GM12878 (cell line): Measurements from ENCODE around the gene STK32B. TPM values are rescaled to one million over a fixed set of nuclear protein-coding genes. Genes with fewer than 3 reads are reported as not detected.

Experiments used
- CHD2 ChIP-seq: IDR thresholded peaks from 2 replicates; pipeline ENCODE4 v1.6.1; 2011; ENCODE audit warnings: low read depth, low read length, improper control_type of control experiment, borderline replicate concordance
- HCFC1 ChIP-seq: fragments of 150-350 bp; IDR thresholded peaks from 2 replicates; pipeline ENCODE4 v1.6.1; 2014; ENCODE audit warnings: low read length
- HDAC2 ChIP-seq: fragments of 200-600 bp; sonication (generic); IDR thresholded peaks from 2 replicates; pipeline ENCODE4 v1.6.1; 2017
- TCF3 ChIP-seq: IDR thresholded peaks from 2 replicates; pipeline ENCODE4 v1.6.1; 2012; ENCODE audit warnings: low read depth, mild to moderate bottlenecking, low read length, borderline replicate concordance; ENCODE audit not compliant: insufficient read depth
- polyA plus RNA-seq, 11 experiments: library from polyadenylated mRNA; depleted of rRNA in 4 of 11; unstranded in 6 of 11; stranded (reverse) in 5 of 11; fragments of >200 nt; fragmentation: Nextera tagmentation in 4 of 11; fragmentation: Illumina TruSeq in 1 of 11; extraction: Ambion mirVana in 4 of 11; extraction: Trizol in 1 of 11; gene quantifications; 1 replicate in 1 of 11; 2 replicates in 10 of 11; pipeline versions ENCODE4 v1.2.1 to v1.2.3, GENCODE V29; 2011 to 2016; ENCODE audit warnings: inconsistent platforms in 2 of 11, missing spikeins in 2 of 11, low read depth in 1 of 11
- total RNA-seq, 4 experiments: library from RNA; depleted of rRNA in 3 of 4; stranded (reverse); fragments of >200 nt in 3 of 4; fragmentation: Illumina TruSeq in 1 of 4; extraction: Trizol in 1 of 4; gene quantifications; 2 replicates each; pipeline versions ENCODE4 v1.2.1 to v1.2.3, GENCODE V29; 2013 to 2021
- TF ChIP-seq, protein P1 (sequence below): fragments of 450-650 bp; IDR thresholded peaks from 2 replicates; pipeline ENCODE4 v1.6.1; 2018; ENCODE audit warnings: borderline replicate concordance, mild to moderate bottlenecking; ENCODE audit not compliant: partially characterized antibody
- TF ChIP-seq, protein P2 (sequence below): fragments of 450-650 bp; IDR thresholded peaks from 2 replicates; pipeline ENCODE4 v1.6.1; 2017; ENCODE audit warnings: mild to moderate bottlenecking, moderate library complexity
- TF ChIP-seq, protein P3 (sequence below): IDR thresholded peaks from 2 replicates; pipeline ENCODE4 v1.6.1; 2011; ENCODE audit warnings: low read depth, low read length, improper control_type of control experiment, borderline replicate concordance
- TF ChIP-seq, protein P4 (sequence below): IDR thresholded peaks from 2 replicates; pipeline ENCODE4 v1.6.1; 2012; ENCODE audit warnings: low read depth, low read length, improper control_type of control experiment

STK32B gene
- total and polyA plus RNA-seq, 10 of the 15 experiments (the other 5 are each of a cell fraction or from before 2014, with no cell fraction given), result 0.04 to 0.12 (median 0.08) TPM; not detected in 7

DNA sequence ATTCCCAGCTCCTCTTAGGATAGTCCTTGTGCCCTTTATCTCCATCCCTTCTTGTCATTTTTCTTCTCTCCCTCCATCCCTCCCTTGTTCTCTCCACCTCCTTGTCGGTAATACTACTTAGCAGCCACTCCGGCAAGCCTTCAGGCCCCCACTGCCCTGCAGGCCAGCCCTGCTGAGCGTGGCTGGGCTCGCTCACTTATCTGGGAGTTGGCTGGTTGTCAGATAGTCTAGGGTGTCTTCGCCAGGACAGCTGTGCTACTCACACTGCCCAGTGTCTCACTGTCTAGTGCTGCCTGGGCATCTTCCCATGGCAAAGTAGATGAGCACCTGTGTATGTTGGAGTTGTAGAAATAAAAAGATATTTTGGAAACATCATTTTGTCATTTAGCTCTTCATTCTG is 75.0 kb downstream of the STK32B start (continued):
- TF ChIP-seq, protein P1, sequence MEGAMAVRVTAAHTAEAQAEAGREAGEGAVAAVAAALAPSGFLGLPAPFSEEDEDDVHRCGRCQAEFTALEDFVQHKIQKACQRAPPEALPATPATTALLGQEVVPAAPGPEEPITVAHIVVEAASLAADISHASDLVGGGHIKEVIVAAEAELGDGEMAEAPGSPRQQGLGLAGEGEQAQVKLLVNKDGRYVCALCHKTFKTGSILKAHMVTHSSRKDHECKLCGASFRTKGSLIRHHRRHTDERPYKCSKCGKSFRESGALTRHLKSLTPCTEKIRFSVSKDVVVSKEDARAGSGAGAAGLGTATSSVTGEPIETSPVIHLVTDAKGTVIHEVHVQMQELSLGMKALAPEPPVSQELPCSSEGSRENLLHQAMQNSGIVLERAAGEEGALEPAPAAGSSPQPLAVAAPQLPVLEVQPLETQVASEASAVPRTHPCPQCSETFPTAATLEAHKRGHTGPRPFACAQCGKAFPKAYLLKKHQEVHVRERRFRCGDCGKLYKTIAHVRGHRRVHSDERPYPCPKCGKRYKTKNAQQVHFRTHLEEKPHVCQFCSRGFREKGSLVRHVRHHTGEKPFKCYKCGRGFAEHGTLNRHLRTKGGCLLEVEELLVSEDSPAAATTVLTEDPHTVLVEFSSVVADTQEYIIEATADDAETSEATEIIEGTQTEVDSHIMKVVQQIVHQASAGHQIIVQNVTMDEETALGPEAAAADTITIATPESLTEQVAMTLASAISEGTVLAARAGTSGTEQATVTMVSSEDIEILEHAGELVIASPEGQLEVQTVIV, result no peak
- TF ChIP-seq HCFC1, result no peak
- TF ChIP-seq, protein P2, sequence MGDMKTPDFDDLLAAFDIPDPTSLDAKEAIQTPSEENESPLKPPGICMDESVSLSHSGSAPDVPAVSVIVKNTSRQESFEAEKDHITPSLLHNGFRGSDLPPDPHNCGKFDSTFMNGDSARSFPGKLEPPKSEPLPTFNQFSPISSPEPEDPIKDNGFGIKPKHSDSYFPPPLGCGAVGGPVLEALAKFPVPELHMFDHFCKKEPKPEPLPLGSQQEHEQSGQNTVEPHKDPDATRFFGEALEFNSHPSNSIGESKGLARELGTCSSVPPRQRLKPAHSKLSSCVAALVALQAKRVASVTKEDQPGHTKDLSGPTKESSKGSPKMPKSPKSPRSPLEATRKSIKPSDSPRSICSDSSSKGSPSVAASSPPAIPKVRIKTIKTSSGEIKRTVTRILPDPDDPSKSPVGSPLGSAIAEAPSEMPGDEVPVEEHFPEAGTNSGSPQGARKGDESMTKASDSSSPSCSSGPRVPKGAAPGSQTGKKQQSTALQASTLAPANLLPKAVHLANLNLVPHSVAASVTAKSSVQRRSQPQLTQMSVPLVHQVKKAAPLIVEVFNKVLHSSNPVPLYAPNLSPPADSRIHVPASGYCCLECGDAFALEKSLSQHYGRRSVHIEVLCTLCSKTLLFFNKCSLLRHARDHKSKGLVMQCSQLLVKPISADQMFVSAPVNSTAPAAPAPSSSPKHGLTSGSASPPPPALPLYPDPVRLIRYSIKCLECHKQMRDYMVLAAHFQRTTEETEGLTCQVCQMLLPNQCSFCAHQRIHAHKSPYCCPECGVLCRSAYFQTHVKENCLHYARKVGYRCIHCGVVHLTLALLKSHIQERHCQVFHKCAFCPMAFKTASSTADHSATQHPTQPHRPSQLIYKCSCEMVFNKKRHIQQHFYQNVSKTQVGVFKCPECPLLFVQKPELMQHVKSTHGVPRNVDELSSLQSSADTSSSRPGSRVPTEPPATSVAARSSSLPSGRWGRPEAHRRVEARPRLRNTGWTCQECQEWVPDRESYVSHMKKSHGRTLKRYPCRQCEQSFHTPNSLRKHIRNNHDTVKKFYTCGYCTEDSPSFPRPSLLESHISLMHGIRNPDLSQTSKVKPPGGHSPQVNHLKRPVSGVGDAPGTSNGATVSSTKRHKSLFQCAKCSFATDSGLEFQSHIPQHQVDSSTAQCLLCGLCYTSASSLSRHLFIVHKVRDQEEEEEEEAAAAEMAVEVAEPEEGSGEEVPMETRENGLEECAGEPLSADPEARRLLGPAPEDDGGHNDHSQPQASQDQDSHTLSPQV, result no peak
- TF ChIP-seq TCF3, result no peak
- TF ChIP-seq HDAC2, result no peak
- TF ChIP-seq, protein P3, sequence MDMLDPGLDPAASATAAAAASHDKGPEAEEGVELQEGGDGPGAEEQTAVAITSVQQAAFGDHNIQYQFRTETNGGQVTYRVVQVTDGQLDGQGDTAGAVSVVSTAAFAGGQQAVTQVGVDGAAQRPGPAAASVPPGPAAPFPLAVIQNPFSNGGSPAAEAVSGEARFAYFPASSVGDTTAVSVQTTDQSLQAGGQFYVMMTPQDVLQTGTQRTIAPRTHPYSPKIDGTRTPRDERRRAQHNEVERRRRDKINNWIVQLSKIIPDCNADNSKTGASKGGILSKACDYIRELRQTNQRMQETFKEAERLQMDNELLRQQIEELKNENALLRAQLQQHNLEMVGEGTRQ, result no peak
- TF ChIP-seq CHD2, result no peak
- TF ChIP-seq, protein P4, sequence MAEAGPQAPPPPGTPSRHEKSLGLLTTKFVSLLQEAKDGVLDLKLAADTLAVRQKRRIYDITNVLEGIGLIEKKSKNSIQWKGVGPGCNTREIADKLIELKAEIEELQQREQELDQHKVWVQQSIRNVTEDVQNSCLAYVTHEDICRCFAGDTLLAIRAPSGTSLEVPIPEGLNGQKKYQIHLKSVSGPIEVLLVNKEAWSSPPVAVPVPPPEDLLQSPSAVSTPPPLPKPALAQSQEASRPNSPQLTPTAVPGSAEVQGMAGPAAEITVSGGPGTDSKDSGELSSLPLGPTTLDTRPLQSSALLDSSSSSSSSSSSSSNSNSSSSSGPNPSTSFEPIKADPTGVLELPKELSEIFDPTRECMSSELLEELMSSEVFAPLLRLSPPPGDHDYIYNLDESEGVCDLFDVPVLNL, result no peak
